GM18870 (cell line): ENCODE data around the gene SLC27A3.
"Not testable (repeated sequence)": the region's sequence is repeated elsewhere in the genome, so short reads cannot be mapped to it uniquely, and the experiment has no call there.

Experiments
- ATAC-seq: cut with Tn5 transposase; IDR thresholded peaks from one replicate; pipeline ENCODE4 v1.9.1; 2021; ENCODE audit warnings: moderate library complexity; ENCODE audit not compliant: unreplicated experiment

The SLC27A3 gene

GRCh38 chr1:153760440-153760839, 14.8 kb upstream of the SLC27A3 start:
- ATAC-seq: no peak

GRCh38 chr1:153763365-153764225, 11.6 kb upstream of the SLC27A3 start:
- no peak for ATAC-seq

DNA sequence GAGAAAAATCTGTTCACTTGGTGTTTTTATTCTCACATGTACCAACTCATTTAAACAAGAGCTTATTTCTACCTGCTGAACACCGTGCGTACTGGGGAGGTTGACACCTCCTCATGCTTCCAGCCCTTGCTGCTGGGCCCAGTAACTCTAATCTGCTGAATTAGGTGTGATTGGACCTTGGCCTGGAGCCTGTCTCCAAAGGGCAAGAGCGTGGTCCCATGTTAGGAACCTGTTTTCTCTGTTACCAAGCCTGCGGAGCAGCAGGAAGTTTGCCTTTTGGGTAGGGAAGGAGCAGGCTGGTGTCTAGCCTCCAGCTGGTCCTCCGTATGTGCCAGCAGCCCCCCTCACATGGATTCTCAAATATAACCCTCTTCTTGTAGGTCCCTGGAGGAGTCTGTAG, 10.9 kb upstream of the SLC27A3 start:
- no peak for ATAC-seq

DNA sequence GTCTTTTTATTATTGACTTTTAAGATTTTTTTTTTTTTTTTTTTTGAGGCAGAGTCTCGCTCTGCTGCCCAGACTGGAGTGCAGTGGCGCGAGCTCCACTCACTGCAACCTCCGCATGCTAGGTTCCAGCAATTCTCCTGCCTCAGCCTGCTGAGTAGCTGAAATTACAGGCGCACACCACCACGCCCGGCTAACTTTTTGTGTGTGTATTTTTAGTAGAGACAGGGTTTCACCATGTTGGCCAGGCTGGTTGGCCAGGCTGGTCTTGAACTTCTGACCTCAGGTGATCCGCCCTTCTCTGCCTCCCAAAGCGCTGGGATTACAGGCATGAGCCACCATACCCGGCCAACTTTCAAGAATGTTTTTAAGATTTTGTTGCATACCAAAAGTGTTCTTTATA, 8.5 kb upstream of the SLC27A3 start:
- not testable (repeated sequence) for ATAC-seq

- ATAC-seq: no peak
Measured at GRCh38 chr1:153767519-153767918, 7.7 kb upstream of the SLC27A3 start.

DNA sequence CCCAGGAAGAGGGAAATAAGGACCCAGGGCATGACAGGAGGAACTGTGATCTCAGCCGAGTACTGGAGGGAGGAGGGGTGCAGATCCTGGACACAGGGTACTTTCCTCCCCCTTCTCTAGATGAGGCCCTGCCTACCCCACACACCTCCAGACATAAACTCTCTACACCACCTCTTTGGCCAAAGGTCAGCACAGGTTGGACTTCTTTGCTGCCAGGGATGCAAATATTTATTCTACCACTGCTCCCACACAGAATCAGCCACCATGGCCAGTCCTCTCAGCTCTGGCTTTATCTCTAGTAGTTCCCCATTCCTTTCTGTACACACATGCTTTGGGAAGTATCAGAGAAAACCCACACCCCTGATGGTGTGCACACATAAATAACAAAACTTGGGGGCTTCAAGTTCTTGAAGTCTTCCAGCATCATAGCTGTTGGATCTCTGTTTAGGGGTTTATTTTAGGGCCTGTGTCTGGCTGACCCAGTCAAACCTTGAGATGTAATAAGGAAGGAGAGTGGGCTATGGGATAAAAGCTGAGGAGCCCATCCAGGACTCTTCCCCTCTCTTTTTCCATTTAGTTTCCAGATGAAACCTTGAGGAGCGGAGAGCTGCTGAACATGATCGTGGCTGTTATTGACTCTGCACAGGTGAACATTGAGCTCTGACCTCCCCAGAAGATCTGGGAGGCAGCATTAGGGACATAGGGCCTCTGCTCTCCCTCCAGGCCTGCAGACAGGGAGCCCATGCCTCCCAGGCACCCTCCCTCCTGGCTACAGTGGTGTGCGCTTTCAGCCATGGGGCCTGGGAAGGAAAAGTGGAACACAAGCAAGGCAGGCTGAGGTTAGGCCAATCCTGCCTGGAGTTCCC, 6.7 kb upstream of the SLC27A3 start:
- no peak for ATAC-seq

- ATAC-seq: no peak
Measured at GRCh38 chr1:153769221-153769620, 6.0 kb upstream of the SLC27A3 start.

DNA sequence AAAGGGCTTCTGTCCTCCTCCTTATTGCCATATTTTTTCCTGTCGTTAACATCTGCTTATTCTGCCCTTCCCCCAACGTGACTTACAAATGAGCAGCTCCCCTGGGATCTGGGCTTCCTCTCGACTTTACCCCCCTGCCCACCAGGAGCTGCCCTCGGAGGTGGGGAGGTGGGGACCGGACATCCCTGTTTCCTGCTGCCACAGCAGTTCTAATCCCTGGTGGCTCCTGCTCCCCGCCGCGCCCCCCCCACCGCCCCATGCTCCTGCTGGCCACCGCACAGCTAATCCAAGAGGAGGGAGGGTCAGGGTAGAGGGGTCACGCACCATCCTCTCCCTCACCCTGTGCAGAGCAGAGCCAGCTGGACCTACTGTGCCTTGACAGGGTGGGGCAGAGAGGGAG, 4.4 kb upstream of the SLC27A3 start:
- ATAC-seq: no peak

DNA sequence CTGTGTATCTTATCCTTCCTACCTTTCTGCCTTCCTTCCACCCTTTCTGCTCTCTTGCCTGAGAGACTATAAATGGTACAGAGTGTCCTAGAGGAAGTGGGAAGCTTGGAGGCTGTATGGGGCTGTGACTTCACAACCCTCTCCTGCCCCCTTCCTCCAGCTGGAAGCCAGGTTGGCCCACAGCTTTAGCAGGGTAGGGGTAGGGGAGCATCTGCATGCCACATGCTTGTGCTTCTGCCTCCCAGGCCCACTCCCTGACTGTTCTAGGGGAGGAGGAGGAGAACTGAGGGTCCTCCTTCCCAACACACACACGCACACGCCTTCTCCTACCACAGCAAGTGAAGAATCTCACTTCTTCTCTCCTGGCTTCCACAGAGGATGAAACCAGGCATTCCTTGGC, 3.9 kb upstream of the SLC27A3 start:
- ATAC-seq: no peak

DNA sequence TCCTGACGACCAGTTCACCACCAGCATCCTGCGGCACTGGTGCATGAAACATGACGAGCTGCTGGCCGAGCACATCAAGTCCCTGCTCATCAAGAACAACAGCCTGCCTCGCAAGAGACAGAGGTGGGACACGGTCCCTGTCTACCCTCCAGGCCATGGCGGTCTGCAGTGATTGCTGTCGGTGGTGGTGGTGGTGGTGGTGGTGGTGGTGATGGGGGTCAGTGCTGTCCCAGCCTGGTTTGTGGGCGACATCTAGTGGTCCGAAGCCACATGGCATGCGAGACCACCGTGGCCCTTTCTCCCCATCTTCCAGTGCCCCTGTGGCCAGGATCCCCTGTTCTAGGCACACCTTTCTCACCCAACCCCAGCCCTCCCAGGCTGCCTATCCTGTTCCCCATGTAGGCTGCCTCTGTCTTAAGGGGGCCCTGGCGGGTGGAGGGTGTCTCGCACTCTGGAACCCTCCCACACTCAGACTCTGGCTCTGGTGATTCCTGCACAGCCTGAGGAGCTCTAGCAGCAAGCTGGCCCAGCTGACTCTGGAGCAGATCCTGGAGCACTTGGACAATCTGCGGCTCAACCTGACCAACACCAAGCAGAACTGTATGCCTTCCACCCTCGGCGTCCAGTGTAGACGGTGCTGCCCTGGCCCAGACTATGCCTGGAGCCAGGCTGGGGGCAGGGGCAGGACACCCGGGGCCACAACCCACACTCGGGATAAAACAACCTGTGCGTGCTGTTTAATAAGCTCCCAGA, 3.2 kb upstream of the SLC27A3 start:
- ATAC-seq: no peak

DNA sequence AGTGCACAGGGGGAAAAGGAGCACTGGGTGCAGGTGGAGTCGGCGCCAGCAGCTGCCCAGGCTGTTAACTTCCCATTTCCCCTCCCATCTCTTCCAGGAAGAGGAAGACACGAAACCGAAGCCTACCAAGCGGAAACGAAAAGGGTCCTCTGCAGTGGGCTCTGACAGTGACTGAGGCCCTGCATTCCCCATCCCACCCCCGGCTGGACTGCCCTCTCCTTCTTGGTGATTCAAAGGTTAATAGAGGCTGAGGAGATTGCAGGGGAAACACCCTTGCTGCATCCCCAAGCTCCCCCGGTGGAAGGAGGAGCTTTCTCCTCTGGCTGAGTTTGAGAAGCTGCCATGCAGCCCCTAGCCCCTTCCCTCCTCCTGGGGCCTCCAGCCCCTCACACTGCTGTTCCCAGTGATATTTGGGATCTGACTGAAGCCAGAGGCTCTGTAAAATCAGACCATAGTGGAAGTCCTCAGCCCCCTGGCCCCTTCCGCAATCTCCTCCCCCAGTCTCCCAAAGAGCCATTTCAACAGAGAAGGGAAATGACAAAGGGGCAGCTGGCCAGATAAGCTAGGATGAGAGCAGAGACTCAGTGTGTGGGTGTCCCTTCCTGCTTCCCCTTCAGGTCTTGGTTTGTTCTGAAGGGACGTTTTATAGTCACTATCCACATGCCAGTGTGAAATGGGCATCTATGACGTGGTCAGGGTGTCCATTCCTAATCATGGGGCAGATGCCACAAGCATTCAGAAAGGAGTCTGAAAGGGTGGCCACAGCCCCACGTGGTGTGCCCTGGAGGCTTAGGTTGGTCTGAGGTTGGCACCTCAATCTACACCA, 1.9 kb upstream of the SLC27A3 start:
- no peak for ATAC-seq

- no peak for ATAC-seq
Measured at GRCh38 chr1:153774026-153774595, 1.1 kb upstream of the SLC27A3 start.

DNA sequence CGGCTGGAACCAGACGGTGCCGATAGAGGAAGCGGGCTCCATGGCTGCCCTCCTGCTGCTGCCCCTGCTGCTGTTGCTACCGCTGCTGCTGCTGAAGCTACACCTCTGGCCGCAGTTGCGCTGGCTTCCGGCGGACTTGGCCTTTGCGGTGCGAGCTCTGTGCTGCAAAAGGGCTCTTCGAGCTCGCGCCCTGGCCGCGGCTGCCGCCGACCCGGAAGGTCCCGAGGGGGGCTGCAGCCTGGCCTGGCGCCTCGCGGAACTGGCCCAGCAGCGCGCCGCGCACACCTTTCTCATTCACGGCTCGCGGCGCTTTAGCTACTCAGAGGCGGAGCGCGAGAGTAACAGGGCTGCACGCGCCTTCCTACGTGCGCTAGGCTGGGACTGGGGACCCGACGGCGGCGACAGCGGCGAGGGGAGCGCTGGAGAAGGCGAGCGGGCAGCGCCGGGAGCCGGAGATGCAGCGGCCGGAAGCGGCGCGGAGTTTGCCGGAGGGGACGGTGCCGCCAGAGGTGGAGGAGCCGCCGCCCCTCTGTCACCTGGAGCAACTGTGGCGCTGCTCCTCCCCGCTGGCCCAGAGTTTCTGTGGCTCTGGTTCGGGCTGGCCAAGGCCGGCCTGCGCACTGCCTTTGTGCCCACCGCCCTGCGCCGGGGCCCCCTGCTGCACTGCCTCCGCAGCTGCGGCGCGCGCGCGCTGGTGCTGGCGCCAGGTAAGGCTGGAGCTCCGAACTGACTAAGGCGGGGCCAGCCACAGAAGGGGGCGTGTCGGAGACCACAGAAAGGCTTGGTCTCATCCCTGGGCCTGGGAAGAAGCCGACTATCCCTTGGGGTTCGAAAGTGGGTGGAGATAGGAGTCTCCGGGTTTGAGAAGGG, 486 bp downstream of the SLC27A3 start:
- no peak for ATAC-seq

GRCh38 chr1:153776352-153776751, 1.1 kb downstream of the SLC27A3 start:
- no peak for ATAC-seq

- ATAC-seq: no peak
Measured at GRCh38 chr1:153776845-153777370, 1.7 kb downstream of the SLC27A3 start.

GRCh38 chr1:153777648-153778047, 2.4 kb downstream of the SLC27A3 start:
- no peak for ATAC-seq

DNA sequence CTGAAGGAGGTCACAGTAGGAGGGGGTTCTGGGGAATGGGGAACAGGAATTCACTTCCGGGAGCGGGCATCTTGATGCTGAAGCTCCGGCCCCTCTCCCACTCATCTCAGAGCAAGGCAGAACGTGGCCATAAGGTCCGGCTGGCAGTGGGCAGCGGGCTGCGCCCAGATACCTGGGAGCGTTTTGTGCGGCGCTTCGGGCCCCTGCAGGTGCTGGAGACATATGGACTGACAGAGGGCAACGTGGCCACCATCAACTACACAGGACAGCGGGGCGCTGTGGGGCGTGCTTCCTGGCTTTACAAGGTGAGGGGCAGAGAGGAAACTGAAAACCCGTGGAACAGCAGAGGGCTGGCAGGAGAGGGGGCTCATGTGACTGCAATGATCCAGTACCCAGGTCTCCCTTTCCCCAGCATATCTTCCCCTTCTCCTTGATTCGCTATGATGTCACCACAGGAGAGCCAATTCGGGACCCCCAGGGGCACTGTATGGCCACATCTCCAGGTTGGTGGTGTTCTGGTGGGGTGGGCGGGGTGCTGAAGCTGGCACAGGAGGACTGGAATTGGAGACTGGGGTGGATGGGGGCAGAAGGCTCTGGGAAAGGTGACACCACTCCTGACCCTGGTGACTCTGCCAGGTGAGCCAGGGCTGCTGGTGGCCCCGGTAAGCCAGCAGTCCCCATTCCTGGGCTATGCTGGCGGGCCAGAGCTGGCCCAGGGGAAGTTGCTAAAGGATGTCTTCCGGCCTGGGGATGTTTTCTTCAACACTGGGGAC, 3.0 kb downstream of the SLC27A3 start:
- ATAC-seq: no peak
